SK-N-SH (cell line): ENCODE measurements around the gene CD24.

Experiments
- EP300 ChIP-seq, 2 experiments: IDR thresholded peaks; 2 replicates each; pipeline versions ENCODE4 v1.4.0 to v1.6.1; 2012; ENCODE audit warnings: borderline replicate concordance in 1 of 2, low read depth in 1 of 2, low read length in 1 of 2
- FOXJ3 ChIP-seq: sonication (generic); formaldehyde crosslinking; IDR thresholded peaks from 2 replicates; pipeline ENCODE4 v1.5.1; 2020; ENCODE audit warnings: mild to moderate bottlenecking, missing genetic modification reagents
- JUND ChIP-seq: IDR thresholded peaks from 2 replicates; pipeline ENCODE4 v1.4.0; 2012
- MXI1 ChIP-seq: IDR thresholded peaks from 2 replicates; pipeline ENCODE4 v1.6.1; 2012; ENCODE audit warnings: mild to moderate bottlenecking, low read depth, low read length, improper control_type of control experiment
- POLR2AphosphoS5 ChIP-seq: IDR thresholded peaks from 2 replicates; pipeline ENCODE4 v1.6.1; 2012; ENCODE audit warnings: low read depth, low read length
- SIN3A ChIP-seq: IDR thresholded peaks from 2 replicates; pipeline ENCODE4 v1.6.1; 2012; ENCODE audit warnings: low read depth, mild to moderate bottlenecking, low read length, moderate library complexity, borderline replicate concordance
- TAF1 ChIP-seq: IDR thresholded peaks from 2 replicates; pipeline ENCODE4 v1.6.1; 2012; ENCODE audit warnings: low read depth, mild to moderate bottlenecking, low read length, moderate library complexity, borderline replicate concordance
- TEAD4 ChIP-seq: IDR thresholded peaks from 2 replicates; pipeline ENCODE4 v1.4.0; 2012; ENCODE audit warnings: mild to moderate bottlenecking, borderline replicate concordance; ENCODE audit not compliant: insufficient read depth
- TF ChIP-seq, protein P1 (sequence below): fragments of 150-350 bp; IDR thresholded peaks from 2 replicates; pipeline ENCODE4 v1.6.1; 2017; ENCODE audit warnings: antibody characterized with exemption, low read length, low read depth, borderline replicate concordance
- TF ChIP-seq, protein P2 (sequence below): fragments of 200-600 bp; sonication (generic); IDR thresholded peaks from 2 replicates; pipeline ENCODE4 v1.6.1; 2017; ENCODE audit warnings: antibody characterized with exemption, mild to moderate bottlenecking, moderate library complexity
- TF ChIP-seq, protein P3 (sequence below): IDR thresholded peaks from 2 replicates; pipeline ENCODE4 v1.4.0; 2012; ENCODE audit warnings: low read depth
- TF ChIP-seq, protein P4 (sequence below): IDR thresholded peaks from 2 replicates; pipeline ENCODE4 v1.6.1; 2012; ENCODE audit warnings: mild to moderate bottlenecking, low read depth, low read length, moderate library complexity
- TF ChIP-seq, protein P5 (sequence below): fragments of 150-350 bp; IDR thresholded peaks from 2 replicates; pipeline ENCODE4 v1.6.1; 2016; ENCODE audit warnings: mild to moderate bottlenecking, low read depth, low read length

DNA sequence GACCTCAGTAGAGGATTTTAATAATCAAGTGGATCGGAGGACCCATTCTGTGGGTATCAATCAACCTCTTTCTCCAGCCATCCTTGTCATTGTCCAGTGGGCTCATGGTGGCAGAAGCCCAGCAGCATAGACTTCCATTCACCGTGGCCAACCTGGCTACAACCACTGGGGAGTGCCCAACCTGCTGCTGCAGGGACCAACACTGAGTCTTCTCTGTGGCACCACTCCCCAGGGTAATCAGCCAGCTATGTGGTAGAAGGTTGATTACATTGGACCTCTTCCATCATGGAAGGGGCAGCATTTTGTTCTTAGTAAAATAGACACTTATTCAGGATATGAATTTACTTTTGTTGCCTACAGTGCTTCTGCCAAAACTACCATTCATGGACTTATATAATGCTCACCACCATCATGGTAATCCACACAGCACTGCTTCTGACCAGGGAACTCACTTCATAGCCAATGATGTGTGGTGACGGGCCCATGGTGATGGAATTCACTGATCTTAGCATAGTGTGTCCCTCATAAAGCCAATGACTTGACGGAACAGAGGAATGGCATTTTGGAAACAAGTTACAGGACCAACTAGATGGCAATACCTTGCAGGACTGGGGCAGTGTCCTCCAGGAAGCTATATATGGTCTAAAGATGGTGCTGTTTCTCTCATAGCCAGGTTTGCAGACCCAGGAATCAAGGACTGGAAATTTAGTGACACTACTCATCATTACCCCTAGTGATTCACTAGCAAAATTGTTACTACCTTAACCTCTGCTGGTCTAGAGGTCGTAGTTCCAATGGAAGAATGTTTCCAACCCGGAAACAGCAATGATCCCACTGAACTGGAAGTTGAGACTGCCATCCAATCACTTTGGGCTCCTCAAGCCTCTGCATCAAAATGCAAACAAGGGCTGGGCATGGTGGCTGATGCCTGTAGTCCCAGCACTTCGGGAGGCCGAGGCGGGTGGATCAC, 7.6 kb downstream of the CD24 start:
- TF ChIP-seq, protein P1, sequence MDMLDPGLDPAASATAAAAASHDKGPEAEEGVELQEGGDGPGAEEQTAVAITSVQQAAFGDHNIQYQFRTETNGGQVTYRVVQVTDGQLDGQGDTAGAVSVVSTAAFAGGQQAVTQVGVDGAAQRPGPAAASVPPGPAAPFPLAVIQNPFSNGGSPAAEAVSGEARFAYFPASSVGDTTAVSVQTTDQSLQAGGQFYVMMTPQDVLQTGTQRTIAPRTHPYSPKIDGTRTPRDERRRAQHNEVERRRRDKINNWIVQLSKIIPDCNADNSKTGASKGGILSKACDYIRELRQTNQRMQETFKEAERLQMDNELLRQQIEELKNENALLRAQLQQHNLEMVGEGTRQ = no peak
- TF ChIP-seq, protein P2, sequence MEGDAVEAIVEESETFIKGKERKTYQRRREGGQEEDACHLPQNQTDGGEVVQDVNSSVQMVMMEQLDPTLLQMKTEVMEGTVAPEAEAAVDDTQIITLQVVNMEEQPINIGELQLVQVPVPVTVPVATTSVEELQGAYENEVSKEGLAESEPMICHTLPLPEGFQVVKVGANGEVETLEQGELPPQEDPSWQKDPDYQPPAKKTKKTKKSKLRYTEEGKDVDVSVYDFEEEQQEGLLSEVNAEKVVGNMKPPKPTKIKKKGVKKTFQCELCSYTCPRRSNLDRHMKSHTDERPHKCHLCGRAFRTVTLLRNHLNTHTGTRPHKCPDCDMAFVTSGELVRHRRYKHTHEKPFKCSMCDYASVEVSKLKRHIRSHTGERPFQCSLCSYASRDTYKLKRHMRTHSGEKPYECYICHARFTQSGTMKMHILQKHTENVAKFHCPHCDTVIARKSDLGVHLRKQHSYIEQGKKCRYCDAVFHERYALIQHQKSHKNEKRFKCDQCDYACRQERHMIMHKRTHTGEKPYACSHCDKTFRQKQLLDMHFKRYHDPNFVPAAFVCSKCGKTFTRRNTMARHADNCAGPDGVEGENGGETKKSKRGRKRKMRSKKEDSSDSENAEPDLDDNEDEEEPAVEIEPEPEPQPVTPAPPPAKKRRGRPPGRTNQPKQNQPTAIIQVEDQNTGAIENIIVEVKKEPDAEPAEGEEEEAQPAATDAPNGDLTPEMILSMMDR = no peak
- no peak for TF ChIP-seq SIN3A
- no peak for TF ChIP-seq EP300 (IDR thresholded peaks at IDR 0.05; ENCODE audit: borderline replicate concordance in 1 of 2, low read depth in 1 of 2, low read length in 1 of 2)
- no peak for TF ChIP-seq FOXJ3
- TF ChIP-seq MXI1 = no peak
- no peak for TF ChIP-seq POLR2AphosphoS5
- TF ChIP-seq, protein P3, sequence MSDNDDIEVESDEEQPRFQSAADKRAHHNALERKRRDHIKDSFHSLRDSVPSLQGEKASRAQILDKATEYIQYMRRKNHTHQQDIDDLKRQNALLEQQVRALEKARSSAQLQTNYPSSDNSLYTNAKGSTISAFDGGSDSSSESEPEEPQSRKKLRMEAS = no peak
- TF ChIP-seq, protein P4, sequence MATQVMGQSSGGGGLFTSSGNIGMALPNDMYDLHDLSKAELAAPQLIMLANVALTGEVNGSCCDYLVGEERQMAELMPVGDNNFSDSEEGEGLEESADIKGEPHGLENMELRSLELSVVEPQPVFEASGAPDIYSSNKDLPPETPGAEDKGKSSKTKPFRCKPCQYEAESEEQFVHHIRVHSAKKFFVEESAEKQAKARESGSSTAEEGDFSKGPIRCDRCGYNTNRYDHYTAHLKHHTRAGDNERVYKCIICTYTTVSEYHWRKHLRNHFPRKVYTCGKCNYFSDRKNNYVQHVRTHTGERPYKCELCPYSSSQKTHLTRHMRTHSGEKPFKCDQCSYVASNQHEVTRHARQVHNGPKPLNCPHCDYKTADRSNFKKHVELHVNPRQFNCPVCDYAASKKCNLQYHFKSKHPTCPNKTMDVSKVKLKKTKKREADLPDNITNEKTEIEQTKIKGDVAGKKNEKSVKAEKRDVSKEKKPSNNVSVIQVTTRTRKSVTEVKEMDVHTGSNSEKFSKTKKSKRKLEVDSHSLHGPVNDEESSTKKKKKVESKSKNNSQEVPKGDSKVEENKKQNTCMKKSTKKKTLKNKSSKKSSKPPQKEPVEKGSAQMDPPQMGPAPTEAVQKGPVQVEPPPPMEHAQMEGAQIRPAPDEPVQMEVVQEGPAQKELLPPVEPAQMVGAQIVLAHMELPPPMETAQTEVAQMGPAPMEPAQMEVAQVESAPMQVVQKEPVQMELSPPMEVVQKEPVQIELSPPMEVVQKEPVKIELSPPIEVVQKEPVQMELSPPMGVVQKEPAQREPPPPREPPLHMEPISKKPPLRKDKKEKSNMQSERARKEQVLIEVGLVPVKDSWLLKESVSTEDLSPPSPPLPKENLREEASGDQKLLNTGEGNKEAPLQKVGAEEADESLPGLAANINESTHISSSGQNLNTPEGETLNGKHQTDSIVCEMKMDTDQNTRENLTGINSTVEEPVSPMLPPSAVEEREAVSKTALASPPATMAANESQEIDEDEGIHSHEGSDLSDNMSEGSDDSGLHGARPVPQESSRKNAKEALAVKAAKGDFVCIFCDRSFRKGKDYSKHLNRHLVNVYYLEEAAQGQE = no peak
- TF ChIP-seq, protein P5, sequence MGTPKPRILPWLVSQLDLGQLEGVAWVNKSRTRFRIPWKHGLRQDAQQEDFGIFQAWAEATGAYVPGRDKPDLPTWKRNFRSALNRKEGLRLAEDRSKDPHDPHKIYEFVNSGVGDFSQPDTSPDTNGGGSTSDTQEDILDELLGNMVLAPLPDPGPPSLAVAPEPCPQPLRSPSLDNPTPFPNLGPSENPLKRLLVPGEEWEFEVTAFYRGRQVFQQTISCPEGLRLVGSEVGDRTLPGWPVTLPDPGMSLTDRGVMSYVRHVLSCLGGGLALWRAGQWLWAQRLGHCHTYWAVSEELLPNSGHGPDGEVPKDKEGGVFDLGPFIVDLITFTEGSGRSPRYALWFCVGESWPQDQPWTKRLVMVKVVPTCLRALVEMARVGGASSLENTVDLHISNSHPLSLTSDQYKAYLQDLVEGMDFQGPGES = no peak
- TF ChIP-seq TAF1 = no peak
- TF ChIP-seq JUND = no peak
- TF ChIP-seq TEAD4 = no peak
